ENCODE measurements around the gene DZANK1. TPM values are rescaled to one million over a fixed set of nuclear protein-coding genes. Genes with fewer than 3 reads are reported as not detected.
"Not testable (repeated sequence)": the region's sequence is repeated elsewhere in the genome, so short reads cannot be mapped to it uniquely, and the experiment has no call there.

The DZANK1 gene
- total RNA-seq, result 0.48 TPM
- long read RNA-seq, result 0 reads

GRCh38 chr20:18466894-18467730 lies at the start of gene DZANK1, which contains the start of gene POLR3F:
Gene DZANK1, minus strand, starts transcription at chr20:18467030. Its CDS starts 1,672 bp downstream, at chr20:18465358.
Gene POLR3F, plus strand, starts transcription at chr20:18467390. Its CDS starts 117 bp downstream, at chr20:18467507.
- DNase-seq (peak; percentile 98), ATAC-seq (ENCODE audit: poor library complexity) (peak; percentile 100)
- intact Hi-C loops (cut with DNase I), result no loop called here

DNA sequence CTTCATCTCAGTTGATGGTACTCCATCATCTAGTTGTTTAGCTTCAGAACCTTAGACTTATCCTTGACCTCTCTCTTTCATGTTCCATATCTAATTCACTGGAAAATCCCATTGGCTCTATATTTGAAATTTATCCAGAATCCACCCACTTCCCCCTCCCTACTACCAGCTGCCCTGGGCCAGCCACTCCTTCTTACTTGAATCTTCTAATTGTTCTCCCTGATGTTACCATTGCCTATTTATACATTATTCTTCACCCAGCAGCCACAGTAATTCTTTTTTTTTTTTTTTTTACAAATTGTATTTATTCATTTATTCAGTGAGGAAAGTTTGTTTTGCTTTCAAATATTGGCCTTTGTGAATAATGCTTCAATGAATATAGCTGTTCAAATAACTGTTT lies 49.1 kb upstream of the DZANK1 start:
- intact Hi-C loops (cut with DNase I), result no loop called here
- DNase-seq (no peak), ATAC-seq (ENCODE audit: poor library complexity) (no peak)

- intact Hi-C loops (cut with DNase I), result no loop called here
- DNase-seq (no peak), ATAC-seq (ENCODE audit: poor library complexity) (no peak)
These were observed 47.3 kb upstream of the DZANK1 start for GRCh38 chr20:18514127-18514526.

GRCh38 chr20:18513208-18513607 lies 46.4 kb upstream of the DZANK1 start:
- ATAC-seq (ENCODE audit: poor library complexity), result no peak
- intact Hi-C loops (cut with DNase I), result no loop called here
- DNase-seq, result no peak

GRCh38 chr20:18511571-18511970 lies 44.7 kb upstream of the DZANK1 start:
- DNase-seq (no peak), ATAC-seq (ENCODE audit: poor library complexity) (no peak)
- intact Hi-C loops (cut with DNase I), result no loop called here

GRCh38 chr20:18507218-18508191 lies 40.7 kb upstream of the DZANK1 start, which contains the start of gene SEC23B:
Gene SEC23B, plus strand, starts transcription at chr20:18507940. Its CDS starts 2,896 bp downstream, at chr20:18510836.
- peak; percentile 100 for ATAC-seq (ENCODE audit: poor library complexity)
- peak; percentile 97 for DNase-seq
- intact Hi-C loops (cut with DNase I), result no loop called here

DNA sequence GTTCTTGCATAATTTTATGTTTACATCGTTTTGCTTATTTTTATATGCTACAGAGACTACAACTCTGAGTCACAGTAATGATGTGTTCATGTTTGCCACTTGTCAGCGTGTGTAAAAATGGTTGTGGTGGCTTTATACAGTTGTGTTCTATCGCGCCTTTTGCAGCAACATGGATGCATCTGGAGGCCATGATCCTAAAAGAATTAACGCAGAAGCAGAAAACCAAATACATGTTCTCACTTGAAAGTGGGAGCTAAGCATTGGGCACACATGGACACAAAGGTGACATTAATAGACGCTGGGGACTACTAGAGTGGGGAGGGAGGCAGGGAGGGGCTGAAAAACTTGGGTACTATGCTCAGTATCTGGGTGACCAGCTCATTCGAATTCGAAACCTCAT lies 39.9 kb upstream of the DZANK1 start:
- ATAC-seq (ENCODE audit: poor library complexity) (no peak), DNase-seq (no peak)
- intact Hi-C loops (cut with DNase I), result no loop called here

DNA sequence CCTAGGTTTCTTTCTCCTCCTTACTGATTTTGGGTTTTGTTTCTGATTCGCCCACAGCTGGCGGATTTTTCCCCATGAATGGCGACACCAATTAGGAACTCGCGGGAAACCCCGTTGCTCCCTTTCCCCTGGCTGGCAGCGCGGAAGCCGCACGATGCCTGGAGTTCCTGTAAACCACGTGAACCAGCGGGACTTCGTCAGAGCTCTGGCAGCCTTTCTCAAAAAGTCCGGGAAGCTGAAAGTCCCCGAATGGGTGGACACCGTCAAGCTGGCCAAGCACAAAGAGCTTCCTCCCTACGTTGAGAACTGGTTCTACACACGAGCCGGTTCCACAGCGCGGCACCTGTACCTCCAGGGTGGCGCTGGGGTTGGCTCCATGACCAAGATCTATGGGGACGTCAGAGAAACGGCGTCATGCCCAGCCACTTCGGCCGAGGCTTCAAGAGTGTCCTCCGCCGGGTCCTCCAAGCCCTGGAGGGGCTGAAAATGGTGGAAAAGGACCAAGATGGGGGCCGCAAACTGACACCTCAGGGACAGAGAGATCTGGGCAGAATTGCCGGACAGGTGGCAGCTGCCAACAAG lies 37.7 kb upstream of the DZANK1 start:
- ATAC-seq (ENCODE audit: poor library complexity), result no peak
- intact Hi-C loops (cut with DNase I), result no loop called here
- DNase-seq, result peak; percentile 61

DNA sequence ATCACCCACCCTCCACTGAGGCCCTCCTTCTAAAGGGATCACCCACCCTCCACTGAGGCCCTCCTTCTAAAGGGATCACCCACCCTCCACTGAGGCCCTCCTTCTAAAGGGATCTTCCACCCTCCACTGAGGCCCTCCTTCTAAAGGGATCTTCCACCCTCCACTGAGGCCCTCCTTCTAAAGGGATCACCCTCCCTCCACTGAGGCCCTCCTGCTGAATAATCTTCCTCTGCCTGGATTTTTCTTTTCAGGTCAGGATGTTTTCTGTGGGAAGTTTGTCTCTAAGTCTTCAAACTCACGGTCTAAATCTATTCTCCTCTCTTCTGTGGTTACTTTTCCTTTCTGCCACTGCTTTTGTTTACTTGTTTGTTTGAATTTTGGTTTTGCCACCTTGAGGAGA lies 34.8 kb upstream of the DZANK1 start:
- DNase-seq; ATAC-seq (ENCODE audit: poor library complexity); intact Hi-C loops (cut with DNase I): not testable (repeated sequence)

- DNase-seq, result no peak
- no peak for ATAC-seq (ENCODE audit: poor library complexity)
- intact Hi-C loops (cut with DNase I), result no loop called here
These were observed 30.8 kb upstream of the DZANK1 start for GRCh38 chr20:18497603-18498002.

GRCh38 chr20:18496740-18497592 lies 30.1 kb upstream of the DZANK1 start, which contains the start of gene RBBP9:
Gene RBBP9, minus strand, starts transcription at chr20:18497225. Its CDS starts 58 bp downstream, at chr20:18497167.
- DNase-seq (peak; percentile 94), ATAC-seq (ENCODE audit: poor library complexity) (peak; percentile 100)
- intact Hi-C loops (cut with DNase I), result no loop called here

- intact Hi-C loops (cut with DNase I), result no loop called here
- DNase-seq (no peak), ATAC-seq (ENCODE audit: poor library complexity) (no peak)
These were observed 29.2 kb upstream of the DZANK1 start for GRCh38 chr20:18496042-18496441.

GRCh38 chr20:18488301-18488700 lies 21.5 kb upstream of the DZANK1 start:
- no peak for ATAC-seq (ENCODE audit: poor library complexity)

GRCh38 chr20:18481596-18481995 lies 14.8 kb upstream of the DZANK1 start:
- DNase-seq (no peak), ATAC-seq (ENCODE audit: poor library complexity) (no peak)
- intact Hi-C loops (cut with DNase I), result no loop called here

More at GRCh38 chr20:18488301-18488700, 21.5 kb upstream of the DZANK1 start:
- intact Hi-C loops (cut with DNase I), result no loop called here
- no peak for DNase-seq

DNA sequence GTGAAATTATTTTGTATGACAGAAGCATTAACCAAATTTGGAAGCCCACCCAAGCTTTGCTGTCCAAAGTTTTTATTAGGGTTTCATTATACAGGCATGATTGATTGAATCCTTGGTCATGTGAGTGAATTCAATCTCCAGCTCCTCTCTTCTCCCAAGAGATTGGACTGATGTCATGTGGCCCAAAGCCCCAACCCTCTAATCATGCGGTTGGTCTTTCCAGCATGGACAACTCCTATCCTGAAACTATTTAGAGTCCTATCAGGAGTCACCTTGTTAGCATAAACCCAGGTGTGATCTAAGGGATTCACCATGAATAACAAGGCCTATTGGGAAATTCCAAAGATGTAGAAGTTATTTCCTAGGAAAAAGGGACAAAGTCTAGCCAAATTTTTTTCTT lies 11.0 kb upstream of the DZANK1 start:
- ATAC-seq (ENCODE audit: poor library complexity), result no peak
- intact Hi-C loops (cut with DNase I), result no loop called here
- no peak for DNase-seq

- DNase-seq (no peak), ATAC-seq (ENCODE audit: poor library complexity) (no peak)
- intact Hi-C loops (cut with DNase I), result no loop called here
These were observed 10.4 kb upstream of the DZANK1 start for GRCh38 chr20:18477218-18477617.

DNA sequence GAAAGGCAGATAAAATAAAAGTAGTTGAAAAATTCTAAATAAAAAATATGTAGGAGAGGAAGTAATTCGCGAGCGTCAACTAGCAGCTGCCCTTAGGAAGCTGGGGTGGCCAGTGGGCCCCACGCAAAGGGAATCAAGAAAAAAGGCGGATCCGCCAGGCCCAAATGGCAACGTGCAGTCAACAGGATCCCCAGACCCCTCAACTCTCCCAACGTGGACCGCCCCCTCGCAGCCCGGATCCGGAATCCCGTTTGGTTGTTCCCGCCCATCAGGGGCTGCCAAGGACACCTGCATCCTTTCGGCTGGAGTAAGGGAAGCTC lies 296 bp downstream of the DZANK1 start:
- intact Hi-C loops (cut with DNase I), result no loop called here
- no peak for DNase-seq
- ATAC-seq (ENCODE audit: poor library complexity), result peak; percentile 75

- ATAC-seq (ENCODE audit: poor library complexity) (no peak), DNase-seq (no peak)
- intact Hi-C loops (cut with DNase I), result no loop called here
These were observed 1.2 kb downstream of the DZANK1 start for GRCh38 chr20:18465536-18466200.
